GM12878 (cell line): Measurements from ENCODE around the gene MAP3K5.

Experiments
- CTCF ChIP-seq, 3 experiments: IDR thresholded peaks in 2 of 3; conservative IDR thresholded peaks in 1 of 3; 2 replicates each; pipeline ENCODE4 v1.5.1; 2011; ENCODE audit warnings: low read depth in 3 of 3, low read length in 3 of 3, mild to moderate bottlenecking in 3 of 3, control low read depth in 2 of 3, moderate library complexity in 2 of 3, inconsistent platforms in 1 of 3, mixed read lengths in 1 of 3; ENCODE audit not compliant: control insufficient read depth in 2 of 3, insufficient read depth in 1 of 3; ENCODE audit errors: extremely low read depth in 1 of 3
- EZH2 ChIP-seq: IDR thresholded peaks from 2 replicates; pipeline ENCODE4 v1.6.1; 2012; ENCODE audit warnings: low read depth, mild to moderate bottlenecking, control low read depth, inconsistent platforms, low read length, borderline replicate concordance; ENCODE audit not compliant: control insufficient read depth

GRCh38 chr6:136607204-136607931 is 184.9 kb downstream of the MAP3K5 start:
- no peak for TF ChIP-seq EZH2
- no peak for TF ChIP-seq CTCF (IDR thresholded peaks at IDR 0.05 in 2 of 3, conservative IDR thresholded peaks at IDR 0.05 in 1 of 3; ENCODE audit: control insufficient read depth in 2 of 3, extremely low read depth in 1 of 3, insufficient read depth in 1 of 3, low read depth in 3 of 3, low read length in 3 of 3)
